B cell (primary cell): ENCODE data around the gene EFNB2. TPM values are rescaled to one million over a fixed set of nuclear protein-coding genes. Genes with fewer than 3 reads are reported as not detected.

Experiments used
- ATAC-seq: fragments of 200-7000 bp; cut with Tn5 transposase; one replicate; pipeline ENCODE4 v1.10.0; 2021; ENCODE audit warnings: low read depth, mild to moderate bottlenecking, moderate number of reproducible peaks, moderate library complexity
- CTCF ChIA-PET: fragments of 350-600 bp; sonication (Branson Sonifier 250); formaldehyde crosslinking; loops from one replicate; lab custom pipeline; 2021; ENCODE audit warnings: antibody characterized with exemption, inconsistent platforms; lab: Charles Lee
- POLR2A ChIA-PET: fragments of 350-600 bp; sonication (Branson Sonifier 250); formaldehyde crosslinking; loops from one replicate; lab custom pipeline; 2021; ENCODE audit warnings: antibody characterized with exemption; lab: Charles Lee
- DNase-seq: peaks from one replicate; pipeline ENCODE4 v3.0.0; 2013
- H2AFZ ChIP-seq: 2 replicates; pipeline ENCODE4 v1.6.1; 2012; ENCODE audit warnings: mild to moderate bottlenecking, low read depth, low read length; ENCODE audit not compliant: insufficient read depth, poor library complexity, severe bottlenecking
- H3K27ac ChIP-seq, 2 donors: 1 replicate in 1 of 2; 2 replicates in 1 of 2; pipeline ENCODE4 v1.5.1; 2012 to 2013; ENCODE audit warnings: low read length in 2 of 2, mild to moderate bottlenecking in 2 of 2, moderate library complexity in 1 of 2
- H3K27me3 ChIP-seq, 4 experiments: fragments of 200-600 bp in 1 of 4; sonication (generic) in 1 of 4; replicated peaks in 1 of 4; 1 replicate in 2 of 4; 2 replicates in 2 of 4; pipeline versions ENCODE4 v1.6.1 to v1.7.0; 2013 to 2016; ENCODE audit warnings: low read length in 3 of 4, mild to moderate bottlenecking in 2 of 4, mixed read lengths in 1 of 4, moderate library complexity in 1 of 4; ENCODE audit not compliant: insufficient read depth in 4 of 4, control insufficient read depth in 3 of 4; ENCODE audit errors: control extremely low read depth in 1 of 4
- H3K36me3 ChIP-seq, 2 experiments: replicated peaks in 1 of 2; 1 replicate in 1 of 2; 2 replicates in 1 of 2; pipeline versions ENCODE4 v1.6.1 to v1.7.1; 2013; ENCODE audit warnings: low read length in 1 of 2; ENCODE audit not compliant: insufficient read depth in 2 of 2, control insufficient read depth in 1 of 2; ENCODE audit errors: control extremely low read depth in 1 of 2, extremely low read depth in 1 of 2
- H3K4me1 ChIP-seq, 2 donors: fragments of 200-600 bp in 1 of 2; sonication (generic) in 1 of 2; 1 replicate in 1 of 2; 2 replicates in 1 of 2; pipeline versions ENCODE4 v1.5.1 to v1.6.1; 2013 to 2017; ENCODE audit warnings: low read length in 2 of 2; ENCODE audit not compliant: control insufficient read depth in 2 of 2, insufficient read depth in 2 of 2
- H3K4me2 ChIP-seq: replicated peaks from 2 replicates; pipeline ENCODE3; 2012; ENCODE audit warnings: mild to moderate bottlenecking, low read depth, low read length; ENCODE audit not compliant: poor library complexity, severe bottlenecking
- H3K4me3 ChIP-seq, 5 experiments: fragments of 200-600 bp in 1 of 5; sonication (generic) in 1 of 5; 1 replicate in 3 of 5; 2 replicates in 2 of 5; pipeline versions ENCODE4 v1.5.1 to v1.7.0; 2011 to 2016; ENCODE audit warnings: low read length in 4 of 5, mild to moderate bottlenecking in 4 of 5, low read depth in 2 of 5, control low read depth in 1 of 5, moderate library complexity in 1 of 5; ENCODE audit not compliant: insufficient read depth in 1 of 5; ENCODE audit errors: control extremely low read depth in 1 of 5, extremely low read depth in 1 of 5
- H3K79me2 ChIP-seq: fragments of 200-600 bp; sonication (generic); one replicate; pipeline ENCODE4 v1.6.0; 2016; ENCODE audit warnings: low read length; ENCODE audit not compliant: control insufficient read depth, insufficient read depth
- H3K9ac ChIP-seq: fragments of 200-600 bp; sonication (generic); 2 replicates; pipeline ENCODE4 v1.6.1; 2017; ENCODE audit warnings: mild to moderate bottlenecking, low read length, moderate library complexity
- H3K9me3 ChIP-seq, 3 donors: one replicate each; pipeline versions ENCODE4 v1.6.1 to v1.7.1; 2013; ENCODE audit warnings: low read length in 2 of 3; ENCODE audit not compliant: control insufficient read depth in 2 of 3, insufficient read depth in 1 of 3; ENCODE audit errors: control extremely low read depth in 1 of 3
- H4K20me1 ChIP-seq: 2 replicates; pipeline ENCODE4 v1.6.0; 2012; ENCODE audit warnings: mild to moderate bottlenecking, low read length; ENCODE audit not compliant: insufficient read depth, control insufficient read depth, poor library complexity, severe bottlenecking
- H3K27ac Mint-ChIP-seq: one replicate; pipeline ENCODE4 v1.8.0; 2021; ENCODE audit warnings: mixed read lengths
- H3K27me3 Mint-ChIP-seq: one replicate; pipeline ENCODE4 v1.8.0; 2021; ENCODE audit warnings: mixed read lengths
- H3K4me1 Mint-ChIP-seq: one replicate; pipeline ENCODE4 v1.8.0; 2021; ENCODE audit warnings: mixed read lengths
- H3K4me3 Mint-ChIP-seq: one replicate; pipeline ENCODE4 v1.8.0; 2021; ENCODE audit warnings: mixed read lengths
- H3K9me3 Mint-ChIP-seq: one replicate; pipeline ENCODE4 v1.8.0; 2022; ENCODE audit warnings: mixed read lengths; ENCODE audit not compliant: insufficient read depth
- CTCF ChIP-seq: fragments of 200-600 bp; IDR thresholded peaks from one replicate; pipeline ENCODE4 v1.8.0; 2022; ENCODE audit warnings: antibody characterized with exemption, mild to moderate bottlenecking
- EZH2 ChIP-seq: IDR thresholded peaks from 2 replicates; pipeline ENCODE4 v1.6.1; 2012; ENCODE audit warnings: borderline replicate concordance, low read depth, mild to moderate bottlenecking, moderate library complexity, low read length; ENCODE audit not compliant: insufficient read depth, poor library complexity, severe bottlenecking
- WGBS: methylation state at CpG from one replicate; pipeline ENCODE4 v1.1.5; 2013; ENCODE audit warnings: missing lambda C conversion rate; ENCODE audit not compliant: insufficient coverage; 5-methylcytosine and 5-hydroxymethylcytosine counted together
- intact Hi-C: fragments of 100-400 bp; cut with micrococcal nuclease; formaldehyde crosslinking; loops from one replicate; pipeline ENCODE4 v1.10.0; 2022
- polyA plus RNA-seq: library from polyadenylated mRNA; depleted of rRNA; stranded (reverse); fragments of >200 nt; gene quantifications from 2 replicates; pipeline ENCODE4 v1.2.3, GENCODE V29; 2012
- total RNA-seq, 2 donors: library from RNA; stranded (reverse); fragments of 120-200 nt in 1 of 2; gene quantifications; 1 replicate in 1 of 2; 2 replicates in 1 of 2; pipeline versions ENCODE4 v1.2.3 to v1.2.4, GENCODE V29; 2013 to 2022

Gene EFNB2
- total and polyA plus RNA-seq, 2 donors (not counting 1 experiment from before 2014, with no cell fraction given): 0.04 to 1.2 TPM

DNA sequence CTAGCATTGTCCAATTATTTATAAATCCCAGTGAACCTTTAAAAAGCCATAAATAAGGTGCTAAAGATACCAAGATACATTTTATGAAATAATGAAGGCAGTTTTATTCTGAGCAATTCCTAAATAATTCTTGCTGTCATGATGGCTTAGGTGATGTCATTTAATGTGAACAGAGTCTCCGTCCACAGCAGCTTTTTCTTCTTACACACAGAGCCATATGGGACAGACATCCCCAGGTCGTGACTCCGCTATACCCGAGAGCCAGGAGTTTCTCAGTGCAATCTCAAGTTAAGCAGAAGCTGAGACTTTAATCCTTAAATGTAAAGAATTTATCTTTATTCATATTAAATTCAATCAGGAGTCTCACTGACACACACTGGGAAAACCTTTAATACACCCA lies 29.7 kb downstream of the EFNB2 start:
- ChIA-PET POLR2A (no interaction called here), CTCF (no interaction called here)
- no peak overlapping the region for H3K9ac ChIP-seq
- Mint-ChIP-seq H3K27me3 (peaks cover 6% of the 10 kb centered on the region), H3K4me1 (no peaks in the 10 kb centered on the region), H3K27ac (no peak overlapping the region), H3K4me3 (no peak overlapping the region), H3K9me3 (no peaks in the 10 kb centered on the region)
- TF ChIP-seq CTCF (no peak), EZH2 (no peak)
- H4K20me1 ChIP-seq: no peaks in the 10 kb centered on the region
- no peak for DNase-seq
- H3K4me2 ChIP-seq: no peak overlapping the region
- no peaks in the 10 kb centered on the region for H3K9me3 ChIP-seq
- H3K4me3 ChIP-seq: no peak overlapping the region
- H2AFZ ChIP-seq: no peak overlapping the region
- H3K27me3 ChIP-seq: no peaks in the 10 kb centered on the region
- H3K36me3 ChIP-seq: no peaks in the 10 kb centered on the region
- no peaks in the 10 kb centered on the region for H3K4me1 ChIP-seq
- ATAC-seq: no peak
- H3K79me2 ChIP-seq: no peaks in the 10 kb centered on the region
- intact Hi-C loops: no loop called here
- H3K27ac ChIP-seq: no peak overlapping the region
- WGBS: no CpG with 5 or more reads among the region's 4 CpGs

DNA sequence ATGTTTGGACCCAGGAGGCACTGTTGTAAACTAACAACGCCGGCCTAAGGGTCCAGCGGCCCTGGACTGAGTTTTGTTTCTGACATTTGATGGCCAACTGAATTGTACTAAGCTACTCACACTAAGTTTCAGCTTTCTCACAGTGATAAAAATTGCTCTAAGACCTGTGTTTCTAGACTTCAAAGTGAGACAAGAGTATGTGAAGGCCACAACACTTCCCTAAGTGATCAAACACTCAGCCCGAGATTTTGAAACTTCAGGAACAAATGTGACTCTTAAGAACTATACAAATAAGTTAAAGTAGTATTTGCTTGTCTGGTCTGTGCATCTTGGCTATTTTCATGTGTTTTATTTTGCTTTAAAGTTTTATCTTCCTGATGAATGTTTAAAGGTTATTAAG lies 30.2 kb downstream of the EFNB2 start:
- CTCF ChIA-PET: no interaction called here
- no peaks in the 10 kb centered on the region for H4K20me1 ChIP-seq
- H2AFZ ChIP-seq: no peak overlapping the region
- TF ChIP-seq CTCF (no peak), EZH2 (no peak)
- no peaks in the 10 kb centered on the region for H3K36me3 ChIP-seq
- Mint-ChIP-seq H3K27ac (no peak overlapping the region), H3K27me3 (peaks cover 6% of the 10 kb centered on the region), H3K9me3 (no peaks in the 10 kb centered on the region), H3K4me3 (no peak overlapping the region), H3K4me1 (peaks cover under 1% of the 10 kb centered on the region)
- DNase-seq: no peak
- H3K9me3 ChIP-seq: no peaks in the 10 kb centered on the region
- H3K4me1 ChIP-seq: no peaks in the 10 kb centered on the region
- H3K27ac ChIP-seq: no peak overlapping the region
- no peak for ATAC-seq
- POLR2A ChIA-PET: no interaction called here
- H3K27me3 ChIP-seq: peaks cover 0 to 3% (median 0%) of the 10 kb centered on the region in 4 experiments
- no peaks in the 10 kb centered on the region for H3K79me2 ChIP-seq
- H3K4me2 ChIP-seq: no peak overlapping the region
- H3K9ac ChIP-seq: no peak overlapping the region
- WGBS: 100% methylated on average over 2 of the region's 4 CpGs
- intact Hi-C loops: no loop called here
- no peak overlapping the region for H3K4me3 ChIP-seq
